Keratinocyte (primary cell): ENCODE measurements around the gene GPALPP1. TPM values are rescaled to one million over a fixed set of nuclear protein-coding genes. Genes with fewer than 3 reads are reported as not detected.

Experiments used
- DNase-seq: peaks from one replicate; pipeline ENCODE4 v3.0.0-alpha.2; 2011; ENCODE audit warnings: low read depth, missing footprints, low spot score
- FAIRE-seq: peaks from 2 replicates; lab custom pipeline; 2011; peaks lifted over from hg19 to GRCh38; lab: Jason Lieb, UNC
- H2AFZ ChIP-seq: 2 replicates; pipeline ENCODE4 v1.6.0; 2012; ENCODE audit warnings: low read length, control low read depth, inconsistent platforms; ENCODE audit not compliant: control insufficient read depth
- H3K27ac ChIP-seq: 2 replicates; pipeline ENCODE4 v1.5.1; 2011; ENCODE audit warnings: low read length; ENCODE audit not compliant: control insufficient read depth, insufficient read depth
- H3K27me3 ChIP-seq: 3 replicates; pipeline ENCODE4 v1.6.0; 2011; ENCODE audit warnings: low read length; ENCODE audit not compliant: control insufficient read depth, insufficient read depth; ENCODE audit errors: extremely low read depth
- H3K36me3 ChIP-seq, 2 experiments: 2 replicates in 1 of 2; 3 replicates in 1 of 2; pipeline ENCODE4 v1.5.1; 2011; ENCODE audit warnings: low read length in 2 of 2, mild to moderate bottlenecking in 1 of 2; ENCODE audit not compliant: control insufficient read depth in 2 of 2, insufficient read depth in 2 of 2; ENCODE audit errors: extremely low read depth in 1 of 2
- H3K4me1 ChIP-seq: 3 replicates; pipeline ENCODE4 v1.5.1; 2011; ENCODE audit warnings: low read length; ENCODE audit not compliant: control insufficient read depth, insufficient read depth; ENCODE audit errors: extremely low read depth
- H3K4me2 ChIP-seq: 3 replicates; pipeline ENCODE4 v1.6.0; 2011; ENCODE audit warnings: low read depth, low read length; ENCODE audit not compliant: control insufficient read depth, insufficient read depth; ENCODE audit errors: extremely low read depth
- H3K4me3 ChIP-seq, 3 experiments: fragments of 200-600 bp in 1 of 3; sonication (generic) in 1 of 3; 2 replicates in 2 of 3; 3 replicates in 1 of 3; pipeline ENCODE4 v1.5.1; 2011 to 2016; ENCODE audit warnings: low read length in 3 of 3, mild to moderate bottlenecking in 3 of 3, control low read depth in 2 of 3, inconsistent platforms in 1 of 3, low read depth in 1 of 3, mixed read lengths in 1 of 3, mixed run types in 1 of 3, moderate library complexity in 1 of 3; ENCODE audit not compliant: control insufficient read depth in 2 of 3, insufficient read depth in 2 of 3; ENCODE audit errors: extremely low read depth in 1 of 3
- H3K79me2 ChIP-seq: 2 replicates; pipeline ENCODE4 v1.6.0; 2012; ENCODE audit warnings: low read length; ENCODE audit not compliant: control insufficient read depth, insufficient read depth
- H3K9ac ChIP-seq: 3 replicates; pipeline ENCODE4 v1.6.0; 2011; ENCODE audit warnings: low read length; ENCODE audit not compliant: control insufficient read depth, insufficient read depth; ENCODE audit errors: extremely low read depth
- H3K9me1 ChIP-seq: 3 replicates; pipeline ENCODE4 v1.6.0; 2011; ENCODE audit warnings: low read length; ENCODE audit not compliant: control insufficient read depth, insufficient read depth; ENCODE audit errors: extremely low read depth
- H3K9me3 ChIP-seq: 2 replicates; pipeline ENCODE4 v1.5.1; 2012; ENCODE audit warnings: low read depth, low read length; ENCODE audit not compliant: control insufficient read depth
- H4K20me1 ChIP-seq: 3 replicates; pipeline ENCODE4 v1.6.0; 2011; ENCODE audit warnings: low read length; ENCODE audit not compliant: control insufficient read depth, insufficient read depth; ENCODE audit errors: extremely low read depth
- EZH2 ChIP-seq: IDR thresholded peaks from one replicate; pipeline ENCODE4 v1.6.1; 2012; ENCODE audit warnings: inconsistent platforms, mild to moderate bottlenecking, low read length, moderate library complexity
- dilution Hi-C: fragments of 300-500 bp; cut with MboI; formaldehyde crosslinking; loops from one replicate; pipeline ENCODE4 v1.7.0; 2020; ENCODE audit warnings: low sequenced_read_pairs; ENCODE audit not compliant: extremely low pct_ligation_motif_present
- polyA plus RNA-seq, 5 experiments: library from polyadenylated mRNA; depleted of rRNA in 3 of 5; stranded (reverse) in 3 of 5; stranded (forward) in 1 of 5; unstranded in 1 of 5; fragments of >200 nt; gene quantifications; 1 replicate in 1 of 5; 2 replicates in 3 of 5; 3 replicates in 1 of 5; pipeline versions ENCODE4 v1.2.1 to v1.2.3, GENCODE V29; 2011 to 2012; ENCODE audit warnings: missing spikeins in 2 of 5, low read depth in 1 of 5, low replicate concordance in 1 of 5
- TF ChIP-seq, protein P1 (sequence below), 3 experiments: IDR thresholded peaks in 1 of 3; conservative IDR thresholded peaks in 1 of 3; optimal IDR thresholded peaks in 1 of 3; 2 replicates in 2 of 3; 3 replicates in 1 of 3; pipeline versions ENCODE3 to v1.5.1; 2011; ENCODE audit warnings: low read length in 3 of 3, mild to moderate bottlenecking in 3 of 3, moderate library complexity in 2 of 3, control low read depth in 1 of 3, inconsistent platforms in 1 of 3; ENCODE audit not compliant: insufficient read depth in 2 of 3; ENCODE audit errors: extremely low read depth in 1 of 3

Gene GPALPP1
- polyA plus RNA-seq, 1 donor (not counting 4 experiments of a cell fraction or from before 2014, with no cell fraction given): 17.7 TPM

DNA sequence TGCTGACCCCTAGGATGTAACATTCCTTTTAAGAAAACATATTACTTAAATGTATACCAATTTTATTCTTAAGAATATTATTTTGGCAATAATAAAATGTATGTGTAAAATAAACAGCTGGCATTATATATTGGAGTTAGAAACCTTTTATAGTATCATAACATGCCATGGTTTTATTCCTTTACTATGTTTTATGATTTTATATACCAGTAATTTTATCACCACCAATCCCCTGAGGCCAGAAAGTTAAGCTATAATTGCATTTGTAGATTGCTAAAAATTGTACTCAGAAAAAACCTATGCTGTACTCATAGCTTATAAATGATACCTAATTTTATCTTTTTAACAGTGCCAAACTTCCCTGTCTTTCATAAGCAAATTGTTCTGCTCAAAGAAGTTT, 17.9 kb downstream of the GPALPP1 start:
- Histone ChIP-seq H3K9me3 (no peaks in the 10 kb centered on the region), H2AFZ (no peak overlapping the region), H4K20me1 (no peaks in the 10 kb centered on the region), H3K4me1 (no peaks in the 10 kb centered on the region), H3K36me3 (peaks cover 7 to 17% of the 10 kb centered on the region in 2 experiments), H3K4me3 (no peak overlapping the region), H3K79me2 (no peaks in the 10 kb centered on the region), H3K9me1 (no peaks in the 10 kb centered on the region), H3K27ac (no peak overlapping the region), H3K9ac (no peak overlapping the region), H3K4me2 (no peak overlapping the region), H3K27me3 (no peaks in the 10 kb centered on the region)
- DNase-seq: no peak
- no peak for TF ChIP-seq EZH2
- TF ChIP-seq, protein P1, sequence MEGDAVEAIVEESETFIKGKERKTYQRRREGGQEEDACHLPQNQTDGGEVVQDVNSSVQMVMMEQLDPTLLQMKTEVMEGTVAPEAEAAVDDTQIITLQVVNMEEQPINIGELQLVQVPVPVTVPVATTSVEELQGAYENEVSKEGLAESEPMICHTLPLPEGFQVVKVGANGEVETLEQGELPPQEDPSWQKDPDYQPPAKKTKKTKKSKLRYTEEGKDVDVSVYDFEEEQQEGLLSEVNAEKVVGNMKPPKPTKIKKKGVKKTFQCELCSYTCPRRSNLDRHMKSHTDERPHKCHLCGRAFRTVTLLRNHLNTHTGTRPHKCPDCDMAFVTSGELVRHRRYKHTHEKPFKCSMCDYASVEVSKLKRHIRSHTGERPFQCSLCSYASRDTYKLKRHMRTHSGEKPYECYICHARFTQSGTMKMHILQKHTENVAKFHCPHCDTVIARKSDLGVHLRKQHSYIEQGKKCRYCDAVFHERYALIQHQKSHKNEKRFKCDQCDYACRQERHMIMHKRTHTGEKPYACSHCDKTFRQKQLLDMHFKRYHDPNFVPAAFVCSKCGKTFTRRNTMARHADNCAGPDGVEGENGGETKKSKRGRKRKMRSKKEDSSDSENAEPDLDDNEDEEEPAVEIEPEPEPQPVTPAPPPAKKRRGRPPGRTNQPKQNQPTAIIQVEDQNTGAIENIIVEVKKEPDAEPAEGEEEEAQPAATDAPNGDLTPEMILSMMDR (optimal IDR thresholded peaks at IDR 0.05 in 1 of 3, IDR thresholded peaks at IDR 0.05 in 1 of 3, conservative IDR thresholded peaks at IDR 0.05 in 1 of 3; ENCODE audit: extremely low read depth in 1 of 3, insufficient read depth in 2 of 3, low read length in 3 of 3): no peak
- dilution Hi-C loops: no loop called here
- FAIRE-seq: no peak

DNA sequence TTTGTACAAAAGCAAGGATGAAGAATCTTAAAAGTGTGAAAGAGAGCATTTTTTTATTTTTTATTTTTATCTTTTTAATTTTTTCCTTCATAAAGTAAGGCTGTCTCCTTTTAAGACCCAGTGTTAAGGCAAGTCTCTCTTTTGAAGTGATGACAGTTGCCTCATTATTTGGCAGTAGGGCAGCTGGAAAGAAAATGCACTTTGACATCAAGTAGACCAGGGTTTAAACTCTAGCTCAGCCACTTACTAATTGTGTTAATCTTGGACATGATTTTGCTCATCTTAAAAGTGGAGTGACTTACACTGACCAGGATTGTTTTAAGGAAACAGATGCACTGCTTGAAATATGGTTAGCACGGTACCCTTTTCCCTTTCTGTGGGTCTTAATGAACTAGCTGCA, 18.5 kb downstream of the GPALPP1 start:
- no peaks in the 10 kb centered on the region for H4K20me1 ChIP-seq
- no peaks in the 10 kb centered on the region for H3K9me1 ChIP-seq
- H3K27me3 ChIP-seq: no peaks in the 10 kb centered on the region
- FAIRE-seq: no peak
- H3K27ac ChIP-seq: no peak overlapping the region
- no peak overlapping the region for H3K9ac ChIP-seq
- no peak for DNase-seq
- no peak overlapping the region for H2AFZ ChIP-seq
- no peaks in the 10 kb centered on the region for H3K9me3 ChIP-seq
- H3K36me3 ChIP-seq: peaks cover 4 to 13% of the 10 kb centered on the region in 2 experiments
- no peaks in the 10 kb centered on the region for H3K79me2 ChIP-seq
- no peak for TF ChIP-seq EZH2
- TF ChIP-seq, protein P1 (optimal IDR thresholded peaks at IDR 0.05 in 1 of 3, IDR thresholded peaks at IDR 0.05 in 1 of 3, conservative IDR thresholded peaks at IDR 0.05 in 1 of 3; ENCODE audit: extremely low read depth in 1 of 3, insufficient read depth in 2 of 3, low read length in 3 of 3): no peak
- H3K4me1 ChIP-seq: no peaks in the 10 kb centered on the region
- H3K4me2 ChIP-seq: no peak overlapping the region
- dilution Hi-C loops: no loop called here
- H3K4me3 ChIP-seq: no peak overlapping the region
